Activated naive CD8-positive, alpha-beta T cell treated with anti-CD3 and anti-CD28 coated beads, Interleukin-2, amount 50 U/mL, for 16 hours (primary cell): ENCODE measurements around the gene MTREX.

Experiments
- DNase-seq: peaks from one replicate; pipeline ENCODE4 v3.0.0-alpha.2; 2020; ENCODE audit warnings: low read depth, low spot score

Gene MTREX

GRCh38 chr5:55324815-55325418, 17.1 kb downstream of the MTREX start:
- DNase-seq = no peak

- no peak for DNase-seq
These were observed 17.8 kb downstream of the MTREX start for GRCh38 chr5:55325621-55326020.

GRCh38 chr5:55327281-55327680, 19.5 kb downstream of the MTREX start:
- DNase-seq = no peak

- DNase-seq = no peak
These were observed 23.5 kb downstream of the MTREX start for GRCh38 chr5:55331321-55331720.

- no peak for DNase-seq
These were observed 25.2 kb downstream of the MTREX start for GRCh38 chr5:55333017-55333416.

GRCh38 chr5:55333811-55334210, 26.0 kb downstream of the MTREX start:
- DNase-seq = no peak

- no peak for DNase-seq
These were observed 30.4 kb downstream of the MTREX start for GRCh38 chr5:55338092-55338613.

GRCh38 chr5:55338810-55339243, 31.0 kb downstream of the MTREX start:
- peak; percentile 7 for DNase-seq

GRCh38 chr5:55343107-55343506, 35.3 kb downstream of the MTREX start:
- DNase-seq = no peak

- no peak for DNase-seq
These were observed 35.8 kb downstream of the MTREX start for GRCh38 chr5:55343609-55344008.

- peak; percentile 35 for DNase-seq
These were observed 36.7 kb downstream of the MTREX start for GRCh38 chr5:55344392-55344992.

- DNase-seq = no peak
These were observed 37.5 kb downstream of the MTREX start for GRCh38 chr5:55345327-55345726.

GRCh38 chr5:55347786-55348185, 40.0 kb downstream of the MTREX start:
- no peak for DNase-seq

GRCh38 chr5:55350754-55351153, 43.0 kb downstream of the MTREX start:
- DNase-seq = no peak

- no peak for DNase-seq
These were observed 49.1 kb downstream of the MTREX start for GRCh38 chr5:55356896-55357295.

GRCh38 chr5:55360190-55360589, 52.4 kb downstream of the MTREX start:
- no peak for DNase-seq

GRCh38 chr5:55363856-55364255, 56.1 kb downstream of the MTREX start:
- DNase-seq = no peak

- no peak for DNase-seq
These were observed 56.8 kb downstream of the MTREX start for GRCh38 chr5:55364537-55365055.

GRCh38 chr5:55370291-55370925, 62.6 kb downstream of the MTREX start:
- no peak for DNase-seq

GRCh38 chr5:55371145-55371544, 63.4 kb downstream of the MTREX start:
- DNase-seq = no peak

- no peak for DNase-seq
These were observed 64.5 kb downstream of the MTREX start for GRCh38 chr5:55372130-55372925.

- DNase-seq = no peak
These were observed 70.0 kb downstream of the MTREX start for GRCh38 chr5:55377810-55378209.
